AG08395 (cell line): ENCODE data around the gene SMAD5.

Source experiments
- DNase-seq: peaks from one replicate; pipeline ENCODE4 v3.0.0; 2012; ENCODE audit warnings: mixed read lengths, low spot score

Gene SMAD5

DNA sequence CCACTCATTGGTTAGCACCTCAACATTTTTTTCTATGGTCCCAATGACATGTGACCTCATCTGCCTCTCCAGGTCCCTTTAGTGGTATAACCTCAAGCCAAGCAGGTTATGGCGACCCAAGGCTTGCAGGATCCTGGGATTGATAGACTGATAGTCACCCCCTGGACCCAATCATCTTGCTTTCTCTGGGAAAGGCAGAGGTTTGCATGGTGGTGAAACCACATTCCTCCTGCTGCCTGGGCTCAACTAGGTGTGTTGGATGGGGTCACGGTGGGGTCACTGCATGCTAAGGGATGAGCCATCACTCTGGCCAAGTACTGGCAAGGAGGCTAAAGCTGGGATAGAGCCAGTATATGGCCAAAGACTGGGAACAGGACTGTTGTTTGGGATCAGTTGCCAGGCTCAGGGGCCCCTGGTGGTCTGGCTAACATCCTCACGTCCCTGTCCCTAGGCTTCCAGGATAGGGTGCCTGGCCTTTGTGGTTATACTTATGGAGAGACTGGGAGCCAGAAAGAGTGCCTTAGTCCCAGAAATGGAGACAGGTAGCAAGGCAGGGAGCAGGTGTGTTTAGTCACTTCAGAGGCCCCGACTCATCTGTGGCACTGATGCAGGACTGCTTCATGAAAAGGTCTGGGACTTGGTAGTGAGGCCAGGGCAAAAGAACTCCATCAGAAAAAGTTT, 65.0 kb downstream of the SMAD5 start:
- DNase-seq, result no peak

DNA sequence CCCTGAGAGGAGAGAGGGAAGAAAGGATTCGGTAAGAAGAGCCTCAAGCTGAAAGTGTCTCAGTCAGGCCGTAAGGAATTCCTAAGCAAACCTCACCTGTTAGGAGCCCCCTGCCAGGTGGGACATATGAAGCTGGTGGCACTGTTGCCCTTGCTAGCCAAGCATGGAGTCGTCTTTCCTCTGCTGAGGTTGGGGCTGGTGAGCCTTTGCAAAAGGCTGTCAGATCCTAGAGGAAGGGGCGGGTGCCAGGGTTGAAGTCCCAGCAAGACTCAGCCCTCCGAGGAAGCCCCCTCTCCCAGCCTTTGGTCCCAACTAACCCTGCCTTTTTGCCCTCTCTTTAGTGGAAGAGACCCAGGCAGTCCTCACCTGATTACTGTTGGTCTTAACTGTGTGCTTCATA, 65.8 kb downstream of the SMAD5 start:
- DNase-seq, result no peak

DNA sequence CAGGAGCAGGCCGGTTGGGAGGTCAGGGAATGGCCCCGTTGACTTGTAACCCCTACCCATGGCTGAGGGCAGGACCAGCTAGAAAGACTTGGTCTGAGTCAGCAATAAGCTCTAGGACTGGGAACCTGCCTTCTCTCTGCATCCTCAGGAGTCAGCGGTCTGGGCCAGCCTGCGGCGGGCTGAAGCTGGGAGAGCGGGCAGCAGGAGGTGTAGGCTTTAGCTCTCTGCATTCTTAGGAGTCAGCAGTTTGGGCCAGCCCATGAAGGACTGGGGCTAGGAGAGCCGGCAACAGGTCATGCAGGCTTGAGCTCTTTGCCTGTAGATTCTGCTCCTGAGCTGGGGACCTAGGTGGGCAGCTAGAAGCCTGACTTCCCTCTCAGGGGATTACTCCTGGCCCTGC, 66.8 kb downstream of the SMAD5 start:
- DNase-seq, result no peak

DNA sequence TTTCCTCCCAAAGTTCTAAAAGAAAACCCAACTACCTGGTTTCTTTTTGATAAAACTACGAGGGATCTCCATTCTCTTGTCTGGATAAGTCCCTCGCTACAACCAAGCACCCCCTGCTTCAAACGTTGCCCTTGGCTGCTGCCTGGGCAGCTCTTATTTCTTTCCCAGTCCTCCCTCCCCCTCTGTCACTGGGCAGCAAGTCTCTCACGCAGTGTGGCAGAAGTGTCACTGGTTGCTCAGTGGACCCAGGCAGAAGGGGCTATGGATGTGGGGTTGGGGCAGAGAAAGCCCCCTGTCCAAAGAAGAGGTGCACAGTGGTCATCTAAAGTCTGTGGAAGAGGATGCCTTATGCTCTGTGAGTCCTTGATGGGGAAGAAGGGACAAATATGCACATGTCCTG, 67.5 kb downstream of the SMAD5 start:
- no peak for DNase-seq

DNA sequence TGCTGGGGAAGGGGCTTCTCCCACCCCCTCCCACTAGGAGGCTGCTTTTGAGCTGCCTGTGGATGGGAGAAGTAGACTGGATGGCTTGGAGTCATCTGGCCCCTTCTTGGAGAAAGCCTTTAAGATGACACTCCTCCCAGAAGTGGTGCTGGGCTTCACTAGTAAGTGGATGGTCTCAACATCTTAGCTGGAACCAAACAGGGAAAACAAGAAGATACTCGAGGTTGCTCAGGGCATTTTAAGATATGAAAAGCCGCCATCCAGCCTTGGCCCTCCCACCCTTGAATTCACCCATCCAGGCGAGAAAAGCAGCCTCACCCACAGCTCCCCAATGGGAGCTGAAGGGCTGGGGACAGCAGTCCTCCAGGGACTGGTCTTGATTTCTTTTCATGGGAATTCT, 68.1 kb downstream of the SMAD5 start:
- no peak for DNase-seq

DNA sequence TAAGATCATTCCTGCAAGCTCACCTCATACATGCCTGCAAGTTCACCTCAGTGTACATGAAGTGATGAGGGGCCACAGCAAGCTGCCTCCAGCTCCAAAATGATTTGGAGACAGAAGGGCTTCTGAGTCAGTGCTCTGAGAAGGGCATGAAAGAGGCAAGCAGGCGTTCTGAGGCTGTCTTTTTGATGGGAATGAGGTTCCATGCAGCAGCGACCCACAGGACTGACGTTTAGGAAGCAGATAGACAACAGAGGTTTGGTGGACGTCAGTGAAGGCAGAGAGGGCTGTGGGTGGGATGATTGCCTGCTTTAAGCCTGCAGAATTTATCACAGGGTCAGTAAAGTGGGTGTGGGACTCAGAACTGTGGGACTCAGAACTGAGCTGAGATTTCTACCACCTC, 69.2 kb downstream of the SMAD5 start:
- DNase-seq, result no peak

DNA sequence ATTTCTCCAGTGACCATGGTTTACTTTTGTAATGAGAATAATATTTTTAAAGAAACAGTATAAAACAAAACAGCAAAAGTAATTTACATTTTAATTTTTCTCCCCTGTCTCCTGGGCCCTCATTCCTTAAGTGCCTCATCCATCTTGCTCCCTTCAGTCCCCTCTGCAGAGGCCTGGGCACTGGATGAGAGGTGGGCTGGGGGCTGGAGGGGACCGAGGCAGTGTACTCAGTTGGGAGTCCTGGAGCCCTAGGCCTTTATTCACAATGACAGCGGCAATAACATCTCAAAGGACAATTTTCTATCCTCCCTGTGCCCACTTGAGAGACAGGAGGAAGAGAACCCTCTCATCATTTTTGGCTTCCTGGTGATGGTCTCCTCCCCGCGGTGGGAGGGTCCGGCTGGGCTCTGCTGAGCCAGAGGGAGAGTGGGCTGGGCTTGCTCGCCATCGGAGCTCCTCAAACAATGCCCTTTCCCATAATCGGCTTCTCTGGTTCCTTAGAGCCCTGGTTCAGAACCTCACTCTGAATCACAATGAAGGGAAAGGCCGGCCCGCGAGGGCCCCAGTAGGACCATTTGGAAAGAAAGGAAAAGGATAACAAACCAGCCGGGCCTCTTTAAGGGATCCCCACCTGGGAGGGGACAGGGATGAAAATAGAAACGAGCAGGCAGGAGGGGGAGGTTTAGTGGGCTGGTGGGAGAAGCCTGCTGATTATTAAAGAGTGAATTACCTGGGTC, 70.0 kb downstream of the SMAD5 start:
- DNase-seq, result no peak

DNA sequence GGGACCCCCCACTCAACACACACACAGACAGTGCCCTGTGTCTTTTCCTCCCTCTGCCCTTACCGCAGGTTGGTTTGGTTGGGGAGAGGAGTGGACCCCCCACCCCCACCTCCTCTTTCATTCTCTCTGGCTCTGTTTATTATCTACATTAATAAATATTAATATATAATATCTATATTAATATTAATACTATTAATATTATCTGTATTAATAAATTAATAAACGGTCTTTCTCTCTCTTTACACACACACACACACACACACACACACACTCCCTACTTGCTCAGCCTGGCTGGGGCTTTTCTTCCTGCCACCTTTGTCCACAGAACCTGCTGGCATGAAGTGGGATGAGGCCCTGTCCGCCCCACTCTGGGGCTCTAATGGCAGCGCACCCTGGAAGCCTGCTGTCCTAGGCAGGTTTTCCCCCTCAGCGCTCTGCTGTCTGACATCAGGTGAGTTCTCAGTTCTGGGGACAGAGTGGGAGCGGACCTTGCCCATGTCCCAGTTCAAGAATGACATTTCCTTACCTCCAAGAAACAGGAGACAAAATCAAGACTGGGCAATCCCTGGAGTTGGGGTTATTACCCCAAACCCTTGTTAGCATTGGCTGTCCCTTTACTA, 70.8 kb downstream of the SMAD5 start:
- no peak for DNase-seq

DNA sequence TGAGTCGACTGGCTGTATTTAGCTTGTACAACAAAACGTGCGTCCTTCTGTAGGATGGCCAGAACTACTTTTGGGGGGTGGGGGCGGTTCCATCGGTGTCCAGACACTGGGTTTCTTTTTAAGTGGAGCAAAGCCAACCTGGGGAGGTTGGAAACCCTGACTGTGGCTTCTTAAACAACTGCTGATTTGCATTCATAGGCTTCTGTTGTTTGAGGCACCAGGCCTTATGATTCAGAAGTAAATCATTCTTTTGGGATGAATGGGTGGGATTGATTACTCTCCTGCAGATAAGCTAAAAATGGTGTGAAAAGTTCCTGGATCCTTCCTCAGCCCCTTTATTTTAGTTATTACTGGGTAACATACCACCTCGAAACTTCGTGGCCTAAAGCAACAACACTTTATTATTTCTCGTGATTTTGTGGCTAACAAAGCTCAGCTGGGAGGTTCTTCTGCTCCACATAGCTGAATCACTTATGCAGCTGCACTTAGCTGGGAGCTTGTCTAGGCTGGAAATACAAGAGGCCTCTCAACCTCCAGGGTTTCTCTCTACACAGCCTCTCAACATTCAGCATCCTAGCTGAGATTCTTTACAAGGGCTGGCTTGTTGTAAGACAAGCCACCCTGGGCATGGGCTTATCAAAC, 72.5 kb downstream of the SMAD5 start:
- no peak for DNase-seq

DNA sequence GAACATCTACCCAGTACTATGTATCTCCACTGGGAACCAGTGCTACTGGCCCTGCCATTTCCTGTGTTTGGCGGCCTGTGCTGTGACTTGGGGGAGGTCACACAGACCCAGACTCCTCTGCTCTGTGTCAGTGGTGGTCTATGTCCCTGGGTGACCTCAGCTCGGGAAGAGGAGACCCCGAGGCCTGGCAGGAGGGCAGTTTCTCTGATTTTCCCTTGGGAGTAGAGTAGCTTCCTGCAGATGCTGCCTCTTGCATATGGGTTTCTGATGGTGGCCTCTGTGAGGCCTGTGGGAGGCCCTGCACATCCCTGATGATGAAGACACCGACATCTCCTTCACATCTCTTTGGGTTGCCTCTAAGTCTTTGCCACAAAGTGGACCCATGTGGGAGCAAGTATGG, 73.3 kb downstream of the SMAD5 start:
- no peak for DNase-seq

DNA sequence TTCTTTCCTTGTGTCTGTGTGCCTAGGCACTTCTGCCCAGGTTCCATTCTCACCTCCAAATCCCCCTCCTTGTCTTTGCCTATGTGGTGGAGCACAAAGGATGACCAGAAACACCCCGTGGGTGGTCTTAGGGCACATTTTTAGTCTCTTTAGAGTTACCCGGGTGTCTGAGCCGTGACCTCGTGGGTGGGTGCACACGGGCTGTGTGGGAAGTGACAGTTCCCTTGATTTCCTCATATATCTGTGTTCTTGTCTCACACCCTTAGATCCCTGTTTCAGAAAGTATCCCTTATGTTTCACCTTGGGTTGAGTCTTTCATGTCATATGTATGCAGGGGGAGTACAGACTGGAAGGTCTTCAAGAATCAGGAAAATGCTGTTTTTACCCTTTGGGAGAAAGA, 73.7 kb downstream of the SMAD5 start:
- no peak for DNase-seq

DNA sequence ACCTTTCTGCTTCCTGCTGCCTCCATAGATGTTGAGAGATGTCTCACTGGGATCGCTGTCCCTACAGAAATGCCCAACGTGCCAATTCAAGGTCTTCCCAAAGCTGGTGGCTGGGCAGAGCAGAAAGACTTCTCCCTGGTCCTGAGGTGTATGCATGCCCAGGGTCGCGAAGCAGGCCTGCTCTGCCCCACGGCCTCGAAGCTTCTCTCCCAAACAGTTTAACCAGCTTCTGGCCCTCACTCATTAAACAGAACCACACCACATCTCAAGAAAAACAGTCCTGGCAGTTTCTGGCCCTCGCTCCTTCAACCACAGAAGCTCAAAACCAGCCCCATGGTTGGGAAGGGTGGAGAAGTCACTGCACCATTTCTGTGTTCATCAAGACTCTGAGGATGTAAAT, 75.0 kb downstream of the SMAD5 start:
- DNase-seq, result no peak

DNA sequence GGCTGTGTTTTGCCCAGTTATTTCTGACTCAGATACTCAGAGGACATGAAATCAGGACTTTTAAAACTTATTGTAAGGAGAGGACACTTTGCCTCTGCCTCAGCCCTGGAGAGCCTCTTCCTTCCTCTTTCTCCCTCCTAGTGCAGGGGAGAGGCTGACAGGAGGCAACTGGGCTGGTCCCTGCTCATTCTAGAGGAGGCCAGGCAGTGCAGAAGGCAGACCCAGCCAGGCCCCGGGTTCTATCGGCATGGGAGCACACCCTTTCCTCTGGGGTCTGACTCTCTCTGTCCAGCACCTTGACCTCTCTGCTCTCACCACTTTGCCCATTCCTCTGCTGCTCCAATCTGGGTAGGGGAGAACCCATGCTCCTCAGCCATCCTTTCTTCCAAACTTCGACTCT, 76.3 kb downstream of the SMAD5 start:
- no peak for DNase-seq

DNA sequence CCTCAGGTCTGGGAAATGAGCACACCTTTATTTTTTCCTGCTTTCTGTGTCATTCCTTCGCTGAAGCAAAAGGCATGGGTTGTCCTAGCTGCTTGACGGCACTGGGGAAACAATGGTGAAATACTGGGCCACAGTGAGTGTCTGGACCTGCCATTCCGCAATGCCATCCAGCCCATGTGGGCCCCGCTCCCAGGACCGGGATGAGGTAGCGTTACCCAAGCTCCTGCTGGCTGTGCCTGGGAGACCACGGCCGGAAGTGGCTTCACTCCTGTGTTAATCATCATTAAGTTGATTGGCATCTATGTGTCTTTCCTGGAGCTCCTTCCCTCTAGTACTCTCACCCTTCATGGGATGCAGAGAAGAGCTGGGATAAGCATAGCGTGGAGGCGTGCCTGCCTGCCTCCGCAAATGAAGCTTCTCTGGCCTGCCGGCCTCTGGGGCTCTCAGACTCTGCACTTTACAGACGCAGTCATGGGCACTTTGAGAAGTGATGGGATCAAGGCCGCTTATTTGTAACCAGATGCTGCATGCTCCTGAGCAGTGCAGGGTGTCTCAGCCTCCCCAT, 76.8 kb downstream of the SMAD5 start:
- no peak for DNase-seq

DNA sequence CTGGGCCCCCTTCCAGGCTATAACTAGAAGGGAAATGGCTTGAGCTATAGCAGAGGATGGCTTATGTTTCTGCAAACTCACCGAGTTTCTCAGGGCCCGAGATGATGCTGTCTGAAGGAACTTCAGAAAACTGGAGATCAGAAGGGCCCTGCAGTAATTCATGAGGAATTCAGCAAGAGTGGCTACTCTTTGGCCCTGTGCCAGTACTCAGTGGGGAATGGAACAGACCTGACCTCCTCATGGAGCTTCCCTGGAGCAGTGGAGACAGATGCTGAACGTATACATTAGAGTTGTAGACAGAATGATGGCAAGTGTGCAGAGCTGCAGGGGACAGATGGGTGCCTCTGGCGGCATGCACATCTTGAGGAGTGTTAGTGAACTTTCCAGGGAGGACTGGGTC, 77.6 kb downstream of the SMAD5 start:
- DNase-seq, result no peak

DNA sequence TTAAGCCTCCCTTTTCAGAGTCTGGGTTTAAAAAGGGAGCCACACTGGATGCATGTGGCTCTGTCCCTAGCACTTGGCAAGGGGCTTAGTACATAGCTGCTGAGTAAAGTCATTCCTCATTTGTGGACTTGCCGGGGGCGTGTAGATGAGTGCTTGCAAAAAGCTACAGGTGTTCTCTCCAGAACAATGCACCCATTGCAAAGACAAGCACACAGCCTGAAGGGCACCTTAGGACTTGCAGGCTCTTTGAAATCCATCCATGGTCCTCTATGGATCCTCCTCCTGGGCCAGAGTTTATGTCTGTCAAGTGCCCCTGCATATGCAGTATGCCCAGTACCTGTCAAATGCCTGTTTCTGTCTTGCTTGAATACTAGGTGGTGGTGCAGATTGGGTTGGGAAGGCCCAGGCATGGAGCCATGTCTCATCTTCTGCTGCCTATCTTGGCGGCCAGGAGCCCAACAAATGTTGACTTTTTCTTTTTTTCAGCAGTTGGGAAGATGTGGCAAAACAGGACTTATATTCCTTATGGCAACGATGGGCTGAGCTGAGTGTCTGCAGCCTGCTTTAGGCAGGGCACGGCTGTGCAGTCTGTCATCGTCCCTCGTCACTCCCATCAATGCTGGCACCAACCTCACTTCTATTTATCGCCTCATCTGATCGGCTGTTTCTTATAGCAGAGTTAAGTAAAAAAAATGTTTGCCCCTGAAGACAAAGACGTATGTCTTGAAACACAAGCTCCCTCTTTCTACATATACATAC, 78.8 kb downstream of the SMAD5 start:
- no peak for DNase-seq

DNA sequence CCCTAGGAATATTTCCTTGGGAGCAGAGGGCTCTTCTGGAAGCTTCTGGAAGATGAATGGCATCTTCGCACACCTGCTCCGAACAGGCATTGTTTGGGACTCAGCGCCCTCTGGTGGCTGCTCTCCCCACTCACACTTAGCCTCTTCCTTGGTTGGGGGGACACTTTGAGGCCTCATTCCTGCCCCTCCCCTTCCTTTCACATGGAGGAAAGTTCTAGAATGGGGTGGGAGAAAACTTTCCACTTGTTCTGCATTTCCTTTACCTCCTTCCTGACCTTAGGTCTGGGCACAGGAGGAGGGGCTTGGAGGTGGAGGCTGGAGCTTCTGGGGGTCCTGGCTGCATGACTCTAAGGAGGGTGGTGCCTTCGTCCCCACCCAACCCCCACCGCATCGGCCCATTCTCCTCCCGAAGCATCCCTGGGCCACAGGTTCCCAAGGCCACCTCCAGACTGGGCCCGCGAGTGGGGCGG, 79.6 kb downstream of the SMAD5 start:
- DNase-seq, result peak; percentile 73

DNA sequence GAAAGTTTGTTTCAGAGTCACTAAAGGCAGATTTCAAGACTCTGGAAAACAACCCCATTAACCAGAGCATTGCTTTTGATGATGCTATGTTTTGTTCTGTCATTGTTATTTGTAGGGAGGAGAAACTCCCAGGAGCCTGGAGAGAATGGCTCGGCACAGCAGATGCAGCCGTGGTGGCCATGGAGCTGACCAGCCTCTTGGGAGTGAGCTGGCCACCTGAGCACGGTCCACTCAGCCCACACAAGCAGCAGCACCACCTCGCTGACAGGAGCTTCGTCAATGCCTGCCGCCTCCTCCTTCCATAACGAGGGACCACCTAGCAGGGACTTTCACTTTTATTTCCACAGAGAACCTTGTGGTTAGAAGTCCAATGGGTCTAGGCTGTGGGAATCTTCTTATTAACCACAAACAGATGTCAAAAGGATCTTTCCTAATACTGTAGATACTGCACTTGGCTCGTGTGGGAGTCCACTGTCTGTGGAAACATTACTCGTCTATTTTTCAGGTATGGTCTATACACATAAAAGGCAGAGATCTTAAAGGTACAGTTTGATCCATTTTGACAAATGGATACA, 81.4 kb downstream of the SMAD5 start:
- no peak for DNase-seq

DNA sequence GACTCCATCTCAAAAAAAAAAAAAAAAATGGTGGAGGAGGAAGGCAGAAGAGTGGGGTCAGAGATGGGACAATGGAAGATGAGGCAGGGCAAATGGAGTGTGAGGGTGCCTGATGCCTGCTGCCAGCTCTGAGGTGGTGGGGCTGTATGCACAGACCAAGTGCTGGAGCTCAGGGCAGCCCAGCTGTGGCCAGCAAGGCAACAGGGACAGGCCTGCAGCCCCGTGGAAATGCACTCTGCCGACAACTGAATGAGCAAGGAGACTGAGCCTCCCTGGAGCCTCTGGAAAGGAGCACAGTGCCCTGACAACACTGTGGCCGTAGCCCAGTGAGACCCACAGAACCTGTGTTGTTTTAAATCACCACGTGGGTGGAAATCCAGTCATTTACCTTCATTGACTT, 83.2 kb downstream of the SMAD5 start:
- DNase-seq, result no peak

DNA sequence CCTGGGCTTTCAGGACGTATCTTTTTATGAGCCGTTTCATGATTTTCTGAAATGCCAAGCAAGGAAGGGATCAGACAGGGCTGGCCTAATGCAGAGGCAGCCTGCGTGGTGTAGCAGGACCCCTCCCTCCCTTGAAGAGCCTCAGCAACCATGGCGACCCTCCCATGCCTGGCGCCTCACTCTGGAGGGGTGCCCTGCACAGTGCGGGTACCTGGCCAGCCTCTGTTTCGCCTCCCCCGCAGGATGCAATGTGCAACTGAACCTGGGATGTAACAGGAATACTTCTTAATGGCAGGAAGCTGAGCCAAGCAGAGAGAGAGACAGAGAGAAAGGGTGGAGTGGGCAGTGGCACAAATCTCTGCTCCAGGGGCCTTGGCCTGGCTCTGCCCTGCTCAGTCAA, 83.6 kb downstream of the SMAD5 start:
- DNase-seq, result no peak

DNA sequence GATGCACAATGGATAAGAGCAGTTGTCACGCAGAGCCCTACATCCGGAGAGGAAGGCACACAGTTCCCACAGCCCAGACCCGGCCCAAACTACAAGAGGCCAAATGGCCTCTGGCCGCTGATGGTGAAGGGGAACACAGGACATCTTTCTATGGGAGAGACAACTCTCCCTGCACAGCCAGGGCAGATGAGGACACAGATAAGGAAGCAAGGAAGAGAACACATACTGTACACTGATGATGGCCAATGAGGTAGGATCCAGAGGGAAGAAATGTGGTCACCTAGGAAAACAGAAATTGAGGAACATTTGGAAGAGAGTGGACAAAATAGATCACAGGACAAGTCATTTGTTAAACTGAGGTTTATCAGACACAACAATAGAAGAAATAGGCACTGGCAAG, 88.7 kb downstream of the SMAD5 start:
- DNase-seq, result no peak
